Muscle layer of colon (tissue), 2 donors: ENCODE results near the gene TUBAL3.

Experiments
- H3K27ac ChIP-seq: one replicate; pipeline ENCODE4 v1.7.0; 2013; ENCODE audit warnings: low read depth, mild to moderate bottlenecking, low read length, moderate library complexity
- H3K27me3 ChIP-seq, 2 donors: one replicate each; pipeline ENCODE4 v1.7.0; 2013; ENCODE audit warnings: low read length in 2 of 2, mild to moderate bottlenecking in 2 of 2; ENCODE audit not compliant: insufficient read depth in 2 of 2, control insufficient read depth in 1 of 2
- H3K36me3 ChIP-seq: one replicate; pipeline ENCODE4 v1.7.0; 2013; ENCODE audit warnings: mild to moderate bottlenecking, low read length; ENCODE audit not compliant: insufficient read depth
- H3K4me1 ChIP-seq: one replicate; pipeline ENCODE4 v1.7.0; 2013; ENCODE audit warnings: mild to moderate bottlenecking, low read length; ENCODE audit not compliant: insufficient read depth
- H3K4me3 ChIP-seq, 2 donors: one replicate each; pipeline ENCODE4 v1.7.0; 2013; ENCODE audit warnings: low read length in 2 of 2, low read depth in 1 of 2, mild to moderate bottlenecking in 1 of 2, moderate library complexity in 1 of 2
- H3K9ac ChIP-seq: one replicate; pipeline ENCODE4 v1.7.0; 2013; ENCODE audit warnings: low read length
- H3K9me3 ChIP-seq: one replicate; pipeline ENCODE4 v1.7.0; 2013; ENCODE audit warnings: mild to moderate bottlenecking, low read length
- donor health status: abdominal sarcoma.
- donor health status: Adenocarcinoma of cecum.

The TUBAL3 gene

DNA sequence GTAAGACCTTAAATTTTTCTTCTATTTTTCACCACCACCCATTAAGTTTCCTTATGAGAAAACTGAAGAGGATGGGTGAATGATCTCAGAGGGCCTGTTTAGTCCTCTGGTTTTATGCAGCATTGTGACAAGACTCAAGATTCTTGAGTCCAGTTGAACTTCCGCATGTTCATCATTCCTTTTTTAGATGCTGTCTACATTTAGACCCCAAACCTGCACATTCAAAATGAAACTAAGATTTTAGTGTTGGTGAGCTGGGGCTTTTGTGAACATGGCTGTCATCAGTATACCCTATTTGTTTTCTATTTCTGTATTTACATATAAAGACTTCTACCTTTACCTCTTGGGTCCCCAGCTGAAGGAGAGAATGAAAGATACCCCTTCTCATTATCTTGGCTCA lies 38.8 kb upstream of the TUBAL3 start:
- H3K4me3 ChIP-seq: no peak overlapping the region
- no peaks in the 10 kb centered on the region for H3K9me3 ChIP-seq
- H3K27ac ChIP-seq: no peak overlapping the region
- H3K4me1 ChIP-seq: peaks cover 5% of the 10 kb centered on the region
- H3K36me3 ChIP-seq: no peaks in the 10 kb centered on the region
- no peak overlapping the region for H3K9ac ChIP-seq
- no peaks in the 10 kb centered on the region for H3K27me3 ChIP-seq

DNA sequence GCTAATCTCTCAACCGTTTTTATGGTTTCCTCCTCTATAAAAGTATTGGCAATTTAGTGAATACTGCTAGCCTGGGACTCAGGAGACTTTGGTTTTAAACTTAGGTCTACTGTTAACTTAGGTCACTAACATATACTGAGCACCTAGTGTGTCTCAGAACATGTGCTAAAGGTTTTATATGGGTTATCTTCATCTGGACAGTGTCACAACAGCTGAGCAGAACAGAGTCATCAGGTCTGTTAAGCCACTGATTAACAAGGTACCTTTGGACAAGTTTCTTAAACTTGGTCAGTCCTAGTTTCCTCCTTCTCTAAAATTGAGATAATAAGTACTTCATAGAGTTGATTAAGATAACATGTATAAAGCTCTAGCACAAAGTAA lies 38.4 kb upstream of the TUBAL3 start:
- H3K4me1 ChIP-seq: peaks cover 5% of the 10 kb centered on the region
- H3K27ac ChIP-seq: no peak overlapping the region
- no peaks in the 10 kb centered on the region for H3K9me3 ChIP-seq
- H3K9ac ChIP-seq: no peak overlapping the region
- H3K27me3 ChIP-seq: no peaks in the 10 kb centered on the region
- no peaks in the 10 kb centered on the region for H3K36me3 ChIP-seq
- no peak overlapping the region for H3K4me3 ChIP-seq

GRCh38 chr10:5442065-5442989 lies 37.7 kb upstream of the TUBAL3 start:
- H3K9ac ChIP-seq: no peak overlapping the region
- no peaks in the 10 kb centered on the region for H3K9me3 ChIP-seq
- no peak overlapping the region for H3K27ac ChIP-seq
- H3K4me3 ChIP-seq: no peak overlapping the region
- H3K4me1 ChIP-seq: peaks cover 5% of the 10 kb centered on the region
- H3K36me3 ChIP-seq: no peaks in the 10 kb centered on the region
- H3K27me3 ChIP-seq: no peaks in the 10 kb centered on the region

GRCh38 chr10:5441106-5441505 lies 36.5 kb upstream of the TUBAL3 start:
- Histone ChIP-seq H3K36me3 (no peaks in the 10 kb centered on the region), H3K9me3 (no peaks in the 10 kb centered on the region), H3K4me1 (peaks cover 4% of the 10 kb centered on the region)

DNA sequence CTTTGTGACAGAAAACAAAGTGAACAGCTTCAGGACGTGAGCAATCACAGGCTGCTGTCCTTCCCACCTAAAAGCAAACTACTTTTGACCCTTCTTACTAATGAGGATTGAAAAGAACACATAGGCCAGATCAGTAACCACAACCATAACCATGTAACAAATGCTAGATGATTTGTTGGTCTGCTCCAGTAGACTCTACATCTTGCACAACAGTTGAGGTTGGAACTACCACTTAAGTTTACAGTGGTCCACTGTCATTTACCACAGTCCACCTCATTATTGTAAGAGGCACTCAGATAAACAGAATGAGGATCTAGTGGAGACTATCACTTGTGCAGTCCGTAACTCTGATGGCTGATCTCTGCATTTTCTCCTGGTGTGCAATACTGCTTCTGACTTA lies 35.6 kb upstream of the TUBAL3 start:
- Histone ChIP-seq H3K27ac (no peak overlapping the region), H3K4me3 (no peak overlapping the region), H3K9me3 (no peaks in the 10 kb centered on the region), H3K36me3 (no peaks in the 10 kb centered on the region), H3K9ac (no peak overlapping the region), H3K4me1 (no peaks in the 10 kb centered on the region), H3K27me3 (no peaks in the 10 kb centered on the region)

More at GRCh38 chr10:5441106-5441505, 36.5 kb upstream of the TUBAL3 start:
- Histone ChIP-seq H3K27ac (no peak overlapping the region), H3K9ac (no peak overlapping the region), H3K27me3 (no peaks in the 10 kb centered on the region), H3K4me3 (no peak overlapping the region)

DNA sequence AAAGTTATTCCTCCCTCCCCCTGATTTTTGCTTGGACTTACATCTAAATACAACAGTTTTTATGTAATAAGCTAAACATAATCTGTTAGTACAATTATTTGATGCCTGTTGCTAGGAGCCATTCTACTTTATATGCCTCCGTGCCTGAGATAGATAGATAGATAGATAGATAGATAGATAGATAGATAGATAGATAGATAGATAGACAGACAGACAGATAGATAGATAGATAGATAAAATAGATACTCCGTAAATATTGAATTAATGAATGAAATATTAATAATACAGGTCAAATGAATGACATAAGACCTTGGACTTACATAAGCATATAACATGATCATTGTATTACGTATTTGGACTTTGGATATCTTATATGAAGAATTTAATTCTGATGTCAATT lies 30.7 kb upstream of the TUBAL3 start:
- Histone ChIP-seq H3K27ac (no peak overlapping the region), H3K9ac (no peak overlapping the region), H3K4me1 (no peaks in the 10 kb centered on the region), H3K9me3 (no peaks in the 10 kb centered on the region), H3K4me3 (no peak overlapping the region), H3K27me3 (no peaks in the 10 kb centered on the region), H3K36me3 (no peaks in the 10 kb centered on the region)

GRCh38 chr10:5434017-5434753 lies 29.6 kb upstream of the TUBAL3 start:
- Histone ChIP-seq H3K4me3 (no peak overlapping the region), H3K9me3 (no peaks in the 10 kb centered on the region), H3K4me1 (no peaks in the 10 kb centered on the region), H3K27me3 (no peaks in the 10 kb centered on the region), H3K27ac (no peak overlapping the region), H3K9ac (no peak overlapping the region), H3K36me3 (no peaks in the 10 kb centered on the region)

- H3K27me3 ChIP-seq: no peaks in the 10 kb centered on the region
- no peaks in the 10 kb centered on the region for H3K4me1 ChIP-seq
- H3K36me3 ChIP-seq: no peaks in the 10 kb centered on the region
- H3K4me3 ChIP-seq: no peak overlapping the region
- no peaks in the 10 kb centered on the region for H3K9me3 ChIP-seq
- no peak overlapping the region for H3K27ac ChIP-seq
- no peak overlapping the region for H3K9ac ChIP-seq
Measured at GRCh38 chr10:5433182-5433581, 28.6 kb upstream of the TUBAL3 start.

GRCh38 chr10:5428133-5428532 lies 23.5 kb upstream of the TUBAL3 start:
- Histone ChIP-seq H3K27ac (no peak overlapping the region), H3K9me3 (no peaks in the 10 kb centered on the region), H3K27me3 (no peaks in the 10 kb centered on the region), H3K4me3 (no peak overlapping the region), H3K36me3 (no peaks in the 10 kb centered on the region), H3K4me1 (no peaks in the 10 kb centered on the region), H3K9ac (no peak overlapping the region)

GRCh38 chr10:5424751-5425150 lies 20.1 kb upstream of the TUBAL3 start:
- no peaks in the 10 kb centered on the region for H3K27me3 ChIP-seq
- H3K4me1 ChIP-seq: no peaks in the 10 kb centered on the region
- no peaks in the 10 kb centered on the region for H3K9me3 ChIP-seq
- no peak overlapping the region for H3K27ac ChIP-seq
- no peak overlapping the region for H3K4me3 ChIP-seq
- H3K9ac ChIP-seq: no peak overlapping the region
- no peaks in the 10 kb centered on the region for H3K36me3 ChIP-seq

DNA sequence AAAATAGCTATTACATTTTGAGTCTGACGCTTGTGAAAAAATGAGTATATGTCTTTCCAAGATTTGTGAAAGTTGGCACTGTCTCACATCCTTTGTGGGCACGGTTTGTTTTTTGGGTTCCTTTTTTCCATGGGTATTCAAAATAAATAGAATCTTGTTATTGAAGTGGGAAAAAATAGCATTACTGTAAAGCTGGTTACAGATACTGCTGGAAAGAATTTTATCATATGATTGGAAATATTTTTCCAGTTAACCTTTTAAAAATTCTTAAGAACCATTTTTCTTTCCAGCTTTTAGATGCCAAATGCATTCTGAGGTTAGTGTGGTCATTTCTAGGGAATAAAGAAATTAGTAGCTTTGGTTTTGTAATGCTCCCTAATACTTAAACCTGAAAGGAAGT lies 19.1 kb upstream of the TUBAL3 start:
- H3K27me3 ChIP-seq: no peaks in the 10 kb centered on the region
- H3K4me1 ChIP-seq: no peaks in the 10 kb centered on the region
- no peaks in the 10 kb centered on the region for H3K9me3 ChIP-seq
- no peak overlapping the region for H3K9ac ChIP-seq
- no peak overlapping the region for H3K4me3 ChIP-seq
- no peaks in the 10 kb centered on the region for H3K36me3 ChIP-seq
- H3K27ac ChIP-seq: no peak overlapping the region
